ENCODE results near the gene PBX3.

PBX3 gene

GRCh38 chr9:125950880-125951471, 203.8 kb downstream of the PBX3 start:
- DNase-seq (ENCODE audit: low read depth): no peak

GRCh38 chr9:125953314-125954019, 206.3 kb downstream of the PBX3 start:
- DNase-seq (ENCODE audit: low read depth): no peak

- no peak for DNase-seq (ENCODE audit: low read depth)
Measured at GRCh38 chr9:125956102-125956501, 208.9 kb downstream of the PBX3 start.

- no peak for DNase-seq (ENCODE audit: low read depth)
Measured at GRCh38 chr9:125959315-125959714, 212.1 kb downstream of the PBX3 start.

- DNase-seq (ENCODE audit: low read depth): no peak
Measured at GRCh38 chr9:125959951-125960619, 212.9 kb downstream of the PBX3 start.

GRCh38 chr9:125960626-125961025, 213.5 kb downstream of the PBX3 start:
- no peak for DNase-seq (ENCODE audit: low read depth)

GRCh38 chr9:125961072-125961471, 213.9 kb downstream of the PBX3 start:
- no peak for DNase-seq (ENCODE audit: low read depth)

GRCh38 chr9:125963932-125964331, 216.8 kb downstream of the PBX3 start:
- no peak for DNase-seq (ENCODE audit: low read depth)

GRCh38 chr9:125964702-125965225, 217.6 kb downstream of the PBX3 start:
- DNase-seq (ENCODE audit: low read depth): no peak

- no peak for DNase-seq (ENCODE audit: low read depth)
Measured at GRCh38 chr9:125965477-125965876, 218.3 kb downstream of the PBX3 start.

- DNase-seq (ENCODE audit: low read depth): no peak
Measured at GRCh38 chr9:125966466-125966865, 219.3 kb downstream of the PBX3 start.

GRCh38 chr9:125966959-125967711, 220.0 kb downstream of the PBX3 start:
- DNase-seq (ENCODE audit: low read depth): no peak

GRCh38 chr9:125968714-125969374, 221.7 kb downstream of the PBX3 start:
- no peak for DNase-seq (ENCODE audit: low read depth)

- DNase-seq (ENCODE audit: low read depth): no peak
Measured at GRCh38 chr9:125969462-125969861, 222.3 kb downstream of the PBX3 start.

GRCh38 chr9:125969868-125970267, 222.7 kb downstream of the PBX3 start:
- DNase-seq (ENCODE audit: low read depth): no peak

GRCh38 chr9:125970340-125970739, 223.2 kb downstream of the PBX3 start:
- no peak for DNase-seq (ENCODE audit: low read depth)

GRCh38 chr9:125971050-125971449, 223.9 kb downstream of the PBX3 start:
- DNase-seq (ENCODE audit: low read depth): no peak

GRCh38 chr9:125972012-125972729, 225.0 kb downstream of the PBX3 start:
- DNase-seq (ENCODE audit: low read depth): no peak

GRCh38 chr9:125973547-125973946, 226.4 kb downstream of the PBX3 start:
- DNase-seq (ENCODE audit: low read depth): no peak

- no peak for DNase-seq (ENCODE audit: low read depth)
Measured at GRCh38 chr9:125974705-125975104, 227.5 kb downstream of the PBX3 start.

- DNase-seq (ENCODE audit: low read depth): no peak
Measured at GRCh38 chr9:125977223-125977622, 230.1 kb downstream of the PBX3 start.

Data from stimulated activated CD8-positive, alpha-beta memory T cell treated with anti-CD3 and anti-CD28 coated beads, Interleukin-4, amount 100 ng/mL, for 24 hours (primary cell).